Brain microvascular endothelial cell (primary cell): ENCODE results near the gene CLEC1A.

Experiments used
- DNase-seq: peaks from one replicate; pipeline ENCODE4 v3.0.0-alpha.2; 2020
- H3K27ac ChIP-seq: fragments of 250-450 bp; sonication (Bioruptor Pico); 2 replicates; pipeline ENCODE4 v1.5.1; 2020; ENCODE audit warnings: mild to moderate bottlenecking, moderate library complexity
- H3K27me3 ChIP-seq: fragments of 250-450 bp; sonication (Bioruptor Pico); replicated peaks from 2 replicates; pipeline ENCODE4 v1.5.1; 2020; ENCODE audit warnings: mild to moderate bottlenecking
- H3K36me3 ChIP-seq: fragments of 250-450 bp; sonication (Bioruptor Pico); replicated peaks from 2 replicates; pipeline ENCODE4 v1.5.1; 2020; ENCODE audit warnings: mild to moderate bottlenecking
- H3K4me3 ChIP-seq: 2 replicates; pipeline ENCODE4 v1.5.1; 2011; ENCODE audit warnings: low read depth, mild to moderate bottlenecking, control low read depth, low read length, moderate library complexity
- in situ Hi-C: cut with HindIII; loops from 2 replicates; pipeline ENCODE4 v1.10.0; 2017; ENCODE audit warnings: low sequenced_read_pairs, low pct_ligation_motif_present
- TF ChIP-seq, protein P1 (sequence below): IDR thresholded peaks from 2 replicates; pipeline ENCODE4 v1.5.1; 2011; ENCODE audit warnings: low read depth, mild to moderate bottlenecking, moderate library complexity, low read length, control low read depth, inconsistent platforms; ENCODE audit errors: missing control alignments

Gene CLEC1A

GRCh38 chr12:10033783-10034545 lies 64.8 kb downstream of the CLEC1A start:
- no peak for DNase-seq
- H3K27me3 ChIP-seq, result no peaks in the 10 kb centered on the region
- no peak overlapping the region for H3K4me3 ChIP-seq
- TF ChIP-seq, protein P1, sequence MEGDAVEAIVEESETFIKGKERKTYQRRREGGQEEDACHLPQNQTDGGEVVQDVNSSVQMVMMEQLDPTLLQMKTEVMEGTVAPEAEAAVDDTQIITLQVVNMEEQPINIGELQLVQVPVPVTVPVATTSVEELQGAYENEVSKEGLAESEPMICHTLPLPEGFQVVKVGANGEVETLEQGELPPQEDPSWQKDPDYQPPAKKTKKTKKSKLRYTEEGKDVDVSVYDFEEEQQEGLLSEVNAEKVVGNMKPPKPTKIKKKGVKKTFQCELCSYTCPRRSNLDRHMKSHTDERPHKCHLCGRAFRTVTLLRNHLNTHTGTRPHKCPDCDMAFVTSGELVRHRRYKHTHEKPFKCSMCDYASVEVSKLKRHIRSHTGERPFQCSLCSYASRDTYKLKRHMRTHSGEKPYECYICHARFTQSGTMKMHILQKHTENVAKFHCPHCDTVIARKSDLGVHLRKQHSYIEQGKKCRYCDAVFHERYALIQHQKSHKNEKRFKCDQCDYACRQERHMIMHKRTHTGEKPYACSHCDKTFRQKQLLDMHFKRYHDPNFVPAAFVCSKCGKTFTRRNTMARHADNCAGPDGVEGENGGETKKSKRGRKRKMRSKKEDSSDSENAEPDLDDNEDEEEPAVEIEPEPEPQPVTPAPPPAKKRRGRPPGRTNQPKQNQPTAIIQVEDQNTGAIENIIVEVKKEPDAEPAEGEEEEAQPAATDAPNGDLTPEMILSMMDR, result peak; percentile 37
- H3K36me3 ChIP-seq, result no peaks in the 10 kb centered on the region
- in situ Hi-C loops, result no loop called here
- H3K27ac ChIP-seq, result no peak overlapping the region

DNA sequence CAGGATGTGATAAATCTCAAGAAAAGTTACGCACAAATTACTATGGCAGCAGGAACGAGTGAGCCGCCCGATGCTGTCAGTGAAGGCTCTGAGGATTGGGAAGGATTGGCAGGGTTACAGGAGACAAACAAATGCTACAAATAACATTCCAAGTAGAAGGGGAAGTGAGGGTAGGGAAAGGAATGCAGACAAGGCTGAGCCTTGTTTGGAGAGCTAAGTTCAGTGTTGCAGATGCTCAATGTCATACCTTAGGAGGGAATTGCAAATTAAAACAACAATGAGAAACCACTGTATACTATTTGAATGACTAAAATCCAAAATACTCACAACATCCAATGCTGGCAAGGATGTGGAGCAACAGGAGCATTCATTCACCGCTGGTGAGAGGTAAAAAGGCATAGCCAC lies 67.0 kb downstream of the CLEC1A start:
- no peaks in the 10 kb centered on the region for H3K36me3 ChIP-seq
- in situ Hi-C loops, result no loop called here
- peak; percentile 86 for DNase-seq
- TF ChIP-seq, protein P1, result no peak
- H3K27ac ChIP-seq, result peak overlapping the region; percentile 83
- H3K4me3 ChIP-seq, result no peak overlapping the region
- no peaks in the 10 kb centered on the region for H3K27me3 ChIP-seq

- in situ Hi-C loops, result no loop called here
- Histone ChIP-seq H3K27me3 (no peaks in the 10 kb centered on the region), H3K4me3 (no peak overlapping the region), H3K36me3 (no peaks in the 10 kb centered on the region), H3K27ac (peak overlapping the region; percentile 83)
- peak; percentile 33 for DNase-seq
- TF ChIP-seq, protein P1, result no peak
These were observed 67.5 kb downstream of the CLEC1A start for GRCh38 chr12:10031321-10031720.

- Histone ChIP-seq H3K27me3 (no peaks in the 10 kb centered on the region), H3K27ac (peak within 1 kb of the TSS; percentile 83), H3K4me3 (no peak within 1 kb of the TSS), H3K36me3 (no peaks in the 10 kb centered on the region)
- TF ChIP-seq, protein P1, result no peak
- in situ Hi-C loops, result no loop called here
- DNase-seq, result no peak
These were observed 68.3 kb downstream of the CLEC1A start, which contains the start of gene CLEC9A for GRCh38 chr12:10030446-10030845. Gene CLEC9A (plus strand): TSS chr12:10030682. CDS start chr12:10052688, 22,006 bp downstream.

- no peak overlapping the region for H3K27ac ChIP-seq
- H3K4me3 ChIP-seq, result no peak overlapping the region
- peak; percentile 9 for DNase-seq
- TF ChIP-seq, protein P1, result no peak
- in situ Hi-C loops, result no loop called here
- no peaks in the 10 kb centered on the region for H3K36me3 ChIP-seq
- H3K27me3 ChIP-seq, result no peaks in the 10 kb centered on the region
These were observed 71.1 kb downstream of the CLEC1A start for GRCh38 chr12:10027721-10028120.
